IMR-90 (cell line): ENCODE measurements around the gene MARCHF3. TPM values are rescaled to one million over a fixed set of nuclear protein-coding genes. Genes with fewer than 3 reads are reported as not detected.

Source experiments
- ATAC-seq: fragments of 200-7000 bp; cut with Tn5 transposase; 2 replicates; pipeline ENCODE4 v1.9.1; 2020; ENCODE audit warnings: low read depth, mild to moderate bottlenecking, moderate library complexity
- BruUV-seq: library from RNA; stranded (reverse); fragments of 400-500 nt; replicated peaks from 2 replicates; lab custom pipeline; 2021; lab: Mats Ljungman, UMichigan
- CTCF ChIA-PET: fragments of 300-600 bp; formaldehyde crosslinking; extraction: SDS; loops from one replicate; lab custom pipeline; 2021; ENCODE audit warnings: antibody characterized with exemption; lab: Yijun Ruan, JAX
- POLR2A ChIA-PET: fragments of 300-600 bp; sonication (Branson Sonifier 250); formaldehyde crosslinking; loops from one replicate; lab custom pipeline; 2022; ENCODE audit warnings: antibody characterized with exemption; ENCODE audit not compliant: unreplicated experiment; lab: Charles Lee
- DNase-seq: peaks from one replicate; pipeline ENCODE4 v3.0.0; 2013
- H2AFZ ChIP-seq: replicated peaks from 2 replicates; pipeline ENCODE3; 2013; ENCODE audit warnings: low read length, mild to moderate bottlenecking; ENCODE audit not compliant: poor library complexity
- H2AK5ac ChIP-seq: 2 replicates; pipeline ENCODE4 v1.6.1; 2013; ENCODE audit warnings: low read depth, low read length, inconsistent platforms
- H2AK9ac ChIP-seq: replicated peaks from 2 replicates; pipeline ENCODE3; 2013; ENCODE audit warnings: mild to moderate bottlenecking, low read depth, low read length, moderate library complexity; ENCODE audit not compliant: poor library complexity
- H2BK120ac ChIP-seq: 2 replicates; pipeline ENCODE4 v1.6.1; 2013; ENCODE audit warnings: low read depth, low read length, inconsistent platforms
- H2BK15ac ChIP-seq: 3 replicates; pipeline ENCODE4 v1.6.1; 2013; ENCODE audit warnings: low read depth, low read length, inconsistent platforms
- H2BK20ac ChIP-seq: 2 replicates; pipeline ENCODE4 v1.6.1; 2013; ENCODE audit warnings: low read depth, mild to moderate bottlenecking, inconsistent platforms, low read length, moderate library complexity
- H2BK5ac ChIP-seq: 2 replicates; pipeline ENCODE4 v1.6.1; 2013; ENCODE audit warnings: mild to moderate bottlenecking, low read depth, low read length, inconsistent platforms; ENCODE audit not compliant: poor library complexity, severe bottlenecking
- H3K14ac ChIP-seq: replicated peaks from 2 replicates; pipeline ENCODE4 v1.6.1; 2013; ENCODE audit warnings: low read depth, low read length, inconsistent platforms
- H3K18ac ChIP-seq: 2 replicates; pipeline ENCODE4 v1.6.1; 2013; ENCODE audit warnings: low read depth, low read length, control low read depth
- H3K23ac ChIP-seq: 2 replicates; pipeline ENCODE4 v1.6.1; 2013; ENCODE audit warnings: low read depth, low read length, inconsistent platforms
- H3K27ac ChIP-seq: 2 replicates; pipeline ENCODE4 v1.5.1; 2013; ENCODE audit warnings: mild to moderate bottlenecking, control low read depth, low read length; ENCODE audit not compliant: insufficient read depth
- H3K27me3 ChIP-seq: 2 replicates; pipeline ENCODE4 v1.6.1; 2013; ENCODE audit warnings: low read length; ENCODE audit not compliant: control insufficient read depth, insufficient read depth
- H3K36me3 ChIP-seq: 2 replicates; pipeline ENCODE4 v1.6.1; 2013; ENCODE audit warnings: low read length, mixed read lengths; ENCODE audit not compliant: control insufficient read depth, insufficient read depth
- H3K4ac ChIP-seq: 2 replicates; pipeline ENCODE4 v1.6.1; 2013; ENCODE audit warnings: low read depth, low read length, inconsistent platforms
- H3K4me1 ChIP-seq: 2 replicates; pipeline ENCODE4 v1.6.1; 2013; ENCODE audit warnings: low read length, mixed read lengths; ENCODE audit not compliant: control insufficient read depth, insufficient read depth
- H3K4me2 ChIP-seq: 2 replicates; pipeline ENCODE4 v1.6.1; 2013; ENCODE audit warnings: low read depth, mild to moderate bottlenecking, control low read depth, low read length, moderate library complexity
- H3K4me3 ChIP-seq: 2 replicates; pipeline ENCODE4 v1.5.1; 2013; ENCODE audit warnings: low read depth, mild to moderate bottlenecking, control low read depth, low read length, moderate library complexity; ENCODE audit not compliant: insufficient read depth
- H3K56ac ChIP-seq: 2 replicates; pipeline ENCODE4 v1.6.1; 2013; ENCODE audit warnings: low read length, inconsistent platforms; ENCODE audit not compliant: insufficient read depth; ENCODE audit errors: extremely low read depth
- H3K79me1 ChIP-seq, 2 experiments: 2 replicates each; pipeline ENCODE4 v1.6.1; 2013; ENCODE audit warnings: low read length in 2 of 2, inconsistent platforms in 1 of 2, low read depth in 1 of 2
- H3K9ac ChIP-seq: 2 replicates; pipeline ENCODE4 v1.6.1; 2013; ENCODE audit warnings: low read depth, low read length, control low read depth
- H3K9me1 ChIP-seq: 2 replicates; pipeline ENCODE4 v1.6.1; 2013; ENCODE audit warnings: low read length, inconsistent platforms; ENCODE audit not compliant: insufficient read depth
- H3K9me3 ChIP-seq: 2 replicates; pipeline ENCODE4 v1.6.1; 2013; ENCODE audit warnings: low read length; ENCODE audit not compliant: control insufficient read depth, insufficient read depth
- H4K20me1 ChIP-seq: 2 replicates; pipeline ENCODE4 v1.6.1; 2013; ENCODE audit warnings: low read length, inconsistent platforms; ENCODE audit not compliant: insufficient read depth
- H4K5ac ChIP-seq: 2 replicates; pipeline ENCODE4 v1.6.1; 2013; ENCODE audit warnings: mild to moderate bottlenecking, low read depth, low read length, control low read depth
- H4K8ac ChIP-seq, 2 experiments: 2 replicates each; pipeline ENCODE4 v1.6.1; 2013; ENCODE audit warnings: low read depth in 2 of 2, low read length in 2 of 2, control low read depth in 1 of 2, inconsistent platforms in 1 of 2
- H4K91ac ChIP-seq: 2 replicates; pipeline ENCODE4 v1.6.1; 2013; ENCODE audit warnings: low read depth, low read length, inconsistent platforms; ENCODE audit not compliant: insufficient read depth
- BHLHE40 ChIP-seq: fragments of 150-350 bp; IDR thresholded peaks from 2 replicates; pipeline ENCODE4 v1.6.1; 2016; ENCODE audit warnings: mild to moderate bottlenecking, low read depth, low read length
- CEBPB ChIP-seq: IDR thresholded peaks from 2 replicates; pipeline ENCODE4 v1.6.1; 2012; ENCODE audit warnings: low read depth, low read length, improper control_type of control experiment
- CHD1 ChIP-seq: IDR thresholded peaks from 2 replicates; pipeline ENCODE4 v1.6.1; 2012; ENCODE audit warnings: low read depth, low read length, improper control_type of control experiment
- FOS ChIP-seq: fragments of 150-350 bp; IDR thresholded peaks from 2 replicates; pipeline ENCODE4 v1.6.1; 2016; ENCODE audit warnings: low read depth, low read length
- MAFK ChIP-seq: IDR thresholded peaks from 2 replicates; pipeline ENCODE4 v1.6.1; 2012; ENCODE audit warnings: low read depth, low read length, improper control_type of control experiment
- MAZ ChIP-seq: IDR thresholded peaks from 2 replicates; pipeline ENCODE4 v1.6.1; 2012; ENCODE audit warnings: low read depth, mild to moderate bottlenecking, low read length, improper control_type of control experiment, moderate library complexity, borderline replicate concordance
- MXI1 ChIP-seq: IDR thresholded peaks from 2 replicates; pipeline ENCODE4 v1.6.1; 2012; ENCODE audit warnings: low read depth, mild to moderate bottlenecking, low read length, moderate library complexity, borderline replicate concordance
- NFE2L2 ChIP-seq: fragments of 150-350 bp; IDR thresholded peaks from 2 replicates; pipeline ENCODE4 v1.6.1; 2016; ENCODE audit warnings: low read depth, mild to moderate bottlenecking, low read length
- POLR2A ChIP-seq: IDR thresholded peaks from 2 replicates; pipeline ENCODE4 v1.6.1; 2012; ENCODE audit warnings: mild to moderate bottlenecking, low read depth, low read length
- RAD21 ChIP-seq: IDR thresholded peaks from 2 replicates; pipeline ENCODE4 v1.6.1; 2012; ENCODE audit warnings: low read length, improper control_type of control experiment
- RCOR1 ChIP-seq: IDR thresholded peaks from 2 replicates; pipeline ENCODE4 v1.6.1; 2012; ENCODE audit warnings: mild to moderate bottlenecking, low read length, improper control_type of control experiment; ENCODE audit not compliant: insufficient replicate concordance
- RFX5 ChIP-seq: IDR thresholded peaks from 2 replicates; pipeline ENCODE4 v1.8.0; 2012; ENCODE audit warnings: low read depth, mild to moderate bottlenecking, low read length, moderate library complexity
- SMC3 ChIP-seq: fragments of 150-350 bp; IDR thresholded peaks from 2 replicates; pipeline ENCODE4 v1.6.1; 2016; ENCODE audit warnings: low read depth, mild to moderate bottlenecking, antibody characterized with exemption, low read length, moderate library complexity
- WGBS, 2 experiments: methylation state at CpG; one replicate each; pipeline versions ENCODE4 v1.1.5 to v1.1.7; 2013; ENCODE audit warnings: missing lambda C conversion rate in 2 of 2; ENCODE audit not compliant: insufficient read length in 1 of 2; ENCODE audit errors: extremely low coverage in 2 of 2; 5-methylcytosine and 5-hydroxymethylcytosine counted together
- dilution Hi-C: fragments of 300-500 bp; cut with HindIII; formaldehyde crosslinking; loops from one replicate; pipeline ENCODE4 v1.14.3; 2018; ENCODE audit warnings: low sequenced_read_pairs; ENCODE audit not compliant: unreplicated experiment
- in situ Hi-C: fragments of 300-500 bp; cut with MboI; formaldehyde crosslinking; loops from 3 replicates; pipeline ENCODE4 v1.14.3; 2019; ENCODE audit warnings: low sequenced_read_pairs, inconsistent platforms, mixed read lengths
- intact Hi-C: fragments of 100-400 bp; cut with micrococcal nuclease; formaldehyde crosslinking; loops from 2 replicates; pipeline ENCODE4 v1.10.0; 2022
- polyA plus RNA-seq, 3 experiments: library from polyadenylated mRNA; depleted of rRNA; stranded (reverse); fragments of >200 nt; gene quantifications; 2 replicates each; pipeline ENCODE4 v1.2.3, GENCODE V29; 2012; ENCODE audit warnings: low replicate concordance in 1 of 3
- total RNA-seq: library from RNA; depleted of rRNA; stranded (reverse); fragments of >200 nt; gene quantifications from 2 replicates; pipeline ENCODE4 v1.2.3, GENCODE V29; 2012
- TF ChIP-seq, protein P1 (sequence below): fragments of 150-350 bp; IDR thresholded peaks from 2 replicates; pipeline ENCODE4 v1.6.1; 2016; ENCODE audit warnings: low read depth, mild to moderate bottlenecking, low read length, moderate library complexity, borderline replicate concordance
- TF ChIP-seq, protein P2 (sequence below): fragments of 150-350 bp; IDR thresholded peaks from 2 replicates; pipeline ENCODE4 v1.6.1; 2017; ENCODE audit warnings: mild to moderate bottlenecking, antibody characterized with exemption, low read length, low read depth
- TF ChIP-seq, protein P3 (sequence below): conservative IDR thresholded peaks from 2 replicates; pipeline ENCODE4 v1.5.1; 2012; ENCODE audit warnings: mild to moderate bottlenecking, low read depth, low read length, improper control_type of control experiment

MARCHF3 gene
- total and polyA plus RNA-seq, 2 of the 4 experiments (the other 2 are of a cell fraction) = 11.2 to 18.8 TPM

DNA sequence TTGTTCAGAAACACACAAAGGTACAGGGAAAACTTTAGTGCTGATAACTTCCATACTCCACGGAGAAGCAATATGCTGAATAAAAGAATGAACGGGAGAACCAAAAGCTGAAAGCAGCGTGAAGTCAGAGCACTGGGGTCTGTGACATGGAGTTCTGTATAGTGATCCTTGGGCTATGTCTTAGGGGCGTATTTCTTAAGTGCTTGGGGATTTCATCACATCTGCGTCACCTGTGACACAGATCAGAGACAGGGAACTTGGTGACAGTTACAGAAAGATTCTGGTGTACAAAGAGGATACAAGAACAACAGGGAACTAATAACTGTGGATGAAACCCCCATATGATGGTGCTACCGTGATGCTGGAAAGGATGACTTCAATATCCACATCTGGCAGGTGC, 81.9 kb downstream of the MARCHF3 start:
- dilution Hi-C loops = no loop called here
- no peak overlapping the region for H2AFZ ChIP-seq

More for the DNA sequence above, 81.9 kb downstream of the MARCHF3 start:
- Histone ChIP-seq H3K4me2 (no peak overlapping the region), H3K27ac (no peak overlapping the region), H4K8ac (no peak overlapping the region), H2AK9ac (no peak overlapping the region), H3K23ac (no peak overlapping the region), H3K4ac (no peak overlapping the region), H3K9me3 (no peaks in the 10 kb centered on the region), H2BK120ac (no peak overlapping the region), H3K4me1 (no peaks in the 10 kb centered on the region; the same call in 1 of the 2 replicates), H3K79me1 (peaks cover 0 to 18% of the 10 kb centered on the region in 2 experiments; a peak in 1 of 4 replicates), H4K5ac (no peak overlapping the region), H3K27me3 (no peaks in the 10 kb centered on the region), H3K9me1 (no peaks in the 10 kb centered on the region; the same call in 1 of the 2 replicates), H4K20me1 (no peaks in the 10 kb centered on the region), H3K36me3 (no peaks in the 10 kb centered on the region), H3K4me3 (no peak overlapping the region), H3K18ac (no peak overlapping the region), H2BK20ac (no peak overlapping the region), H3K14ac (no peak overlapping the region), H2BK15ac (no peak overlapping the region), H4K91ac (no peak overlapping the region), H3K9ac (no peak overlapping the region), H3K56ac (no peak overlapping the region), H2AK5ac (no peak overlapping the region), H2BK5ac (no peak overlapping the region)
- intact Hi-C loops (no loop called here), in situ Hi-C loops (no loop called here)
- no TSS peak for BruUV-seq
- ATAC-seq (no peak), DNase-seq (no peak)
- ChIA-PET CTCF (no interaction called here), POLR2A (no interaction called here)
- TF ChIP-seq POLR2A = no peak
- no peak for TF ChIP-seq CHD1
- TF ChIP-seq MAZ = no peak
- TF ChIP-seq, protein P1, sequence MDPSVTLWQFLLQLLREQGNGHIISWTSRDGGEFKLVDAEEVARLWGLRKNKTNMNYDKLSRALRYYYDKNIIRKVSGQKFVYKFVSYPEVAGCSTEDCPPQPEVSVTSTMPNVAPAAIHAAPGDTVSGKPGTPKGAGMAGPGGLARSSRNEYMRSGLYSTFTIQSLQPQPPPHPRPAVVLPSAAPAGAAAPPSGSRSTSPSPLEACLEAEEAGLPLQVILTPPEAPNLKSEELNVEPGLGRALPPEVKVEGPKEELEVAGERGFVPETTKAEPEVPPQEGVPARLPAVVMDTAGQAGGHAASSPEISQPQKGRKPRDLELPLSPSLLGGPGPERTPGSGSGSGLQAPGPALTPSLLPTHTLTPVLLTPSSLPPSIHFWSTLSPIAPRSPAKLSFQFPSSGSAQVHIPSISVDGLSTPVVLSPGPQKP = no peak
- no peak for TF ChIP-seq FOS
- TF ChIP-seq RFX5 = no peak
- no peak for TF ChIP-seq BHLHE40
- TF ChIP-seq SMC3 = no peak
- TF ChIP-seq, protein P2, sequence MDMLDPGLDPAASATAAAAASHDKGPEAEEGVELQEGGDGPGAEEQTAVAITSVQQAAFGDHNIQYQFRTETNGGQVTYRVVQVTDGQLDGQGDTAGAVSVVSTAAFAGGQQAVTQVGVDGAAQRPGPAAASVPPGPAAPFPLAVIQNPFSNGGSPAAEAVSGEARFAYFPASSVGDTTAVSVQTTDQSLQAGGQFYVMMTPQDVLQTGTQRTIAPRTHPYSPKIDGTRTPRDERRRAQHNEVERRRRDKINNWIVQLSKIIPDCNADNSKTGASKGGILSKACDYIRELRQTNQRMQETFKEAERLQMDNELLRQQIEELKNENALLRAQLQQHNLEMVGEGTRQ = no peak
- no peak for TF ChIP-seq MXI1
- no peak for TF ChIP-seq CEBPB
- TF ChIP-seq NFE2L2 = no peak
- no peak for TF ChIP-seq RCOR1
- TF ChIP-seq MAFK = no peak
- TF ChIP-seq RAD21 = no peak
- TF ChIP-seq, protein P3, sequence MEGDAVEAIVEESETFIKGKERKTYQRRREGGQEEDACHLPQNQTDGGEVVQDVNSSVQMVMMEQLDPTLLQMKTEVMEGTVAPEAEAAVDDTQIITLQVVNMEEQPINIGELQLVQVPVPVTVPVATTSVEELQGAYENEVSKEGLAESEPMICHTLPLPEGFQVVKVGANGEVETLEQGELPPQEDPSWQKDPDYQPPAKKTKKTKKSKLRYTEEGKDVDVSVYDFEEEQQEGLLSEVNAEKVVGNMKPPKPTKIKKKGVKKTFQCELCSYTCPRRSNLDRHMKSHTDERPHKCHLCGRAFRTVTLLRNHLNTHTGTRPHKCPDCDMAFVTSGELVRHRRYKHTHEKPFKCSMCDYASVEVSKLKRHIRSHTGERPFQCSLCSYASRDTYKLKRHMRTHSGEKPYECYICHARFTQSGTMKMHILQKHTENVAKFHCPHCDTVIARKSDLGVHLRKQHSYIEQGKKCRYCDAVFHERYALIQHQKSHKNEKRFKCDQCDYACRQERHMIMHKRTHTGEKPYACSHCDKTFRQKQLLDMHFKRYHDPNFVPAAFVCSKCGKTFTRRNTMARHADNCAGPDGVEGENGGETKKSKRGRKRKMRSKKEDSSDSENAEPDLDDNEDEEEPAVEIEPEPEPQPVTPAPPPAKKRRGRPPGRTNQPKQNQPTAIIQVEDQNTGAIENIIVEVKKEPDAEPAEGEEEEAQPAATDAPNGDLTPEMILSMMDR = no peak
- 94% methylated on average over 2 of the region's 6 CpGs; no CpG with 5 or more reads in 1 of the 2 experiments for WGBS, 2 experiments
